ENCODE data around the gene LENEP.

The LENEP gene

DNA sequence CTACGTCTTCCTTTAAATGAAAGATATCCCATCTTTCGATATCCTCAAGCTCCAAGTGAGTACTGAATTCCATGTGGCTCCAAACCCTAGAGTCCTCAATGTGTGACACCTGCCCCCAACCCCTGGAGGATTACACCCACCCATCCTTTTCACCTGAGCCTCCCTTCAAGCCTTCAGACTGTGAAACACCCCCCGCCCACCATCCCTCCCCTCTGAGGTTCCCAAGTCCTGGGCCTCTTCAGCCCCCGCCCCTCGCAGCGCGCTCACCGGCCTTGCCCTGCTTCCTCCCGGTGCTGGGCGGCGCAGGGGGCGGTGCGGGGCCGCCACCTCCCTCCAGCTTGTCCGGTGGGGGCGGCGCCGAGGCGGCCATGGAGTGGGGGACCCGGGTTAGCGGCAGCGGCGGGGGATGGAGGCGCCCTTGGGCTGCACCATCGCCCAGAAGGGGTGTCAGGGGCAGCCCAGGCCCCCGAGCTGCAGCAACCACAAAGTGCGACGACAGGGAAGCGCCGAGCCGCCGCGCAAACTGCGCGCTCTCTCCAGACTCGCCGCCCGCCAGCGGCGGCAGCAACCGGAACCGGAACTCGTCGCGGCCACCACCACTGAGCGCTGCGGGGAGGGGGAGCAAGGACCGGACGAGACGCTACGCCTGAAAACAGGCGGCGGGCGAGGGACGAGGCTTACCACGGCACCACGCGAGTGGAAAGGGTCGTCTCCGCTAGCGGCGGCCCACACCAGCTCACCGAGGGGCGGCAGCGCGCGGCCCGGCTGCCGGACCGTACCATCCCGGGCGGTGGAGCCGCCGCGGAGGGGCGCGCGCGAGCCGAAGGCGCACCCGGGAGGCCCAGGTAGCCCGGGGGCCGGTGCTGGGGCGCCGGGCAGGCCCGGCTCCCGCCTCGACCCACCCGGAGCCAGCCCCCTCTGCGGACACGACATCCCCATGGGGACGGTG lies 31.9 kb upstream of the LENEP start, which contains the start of gene PYGO2:
Gene PYGO2, minus strand, starts transcription at position 576 of the 949 bp plus-strand sequence. Its CDS starts 206 bp downstream, at position 370.
- peak; percentile 83 for DNase-seq

DNA sequence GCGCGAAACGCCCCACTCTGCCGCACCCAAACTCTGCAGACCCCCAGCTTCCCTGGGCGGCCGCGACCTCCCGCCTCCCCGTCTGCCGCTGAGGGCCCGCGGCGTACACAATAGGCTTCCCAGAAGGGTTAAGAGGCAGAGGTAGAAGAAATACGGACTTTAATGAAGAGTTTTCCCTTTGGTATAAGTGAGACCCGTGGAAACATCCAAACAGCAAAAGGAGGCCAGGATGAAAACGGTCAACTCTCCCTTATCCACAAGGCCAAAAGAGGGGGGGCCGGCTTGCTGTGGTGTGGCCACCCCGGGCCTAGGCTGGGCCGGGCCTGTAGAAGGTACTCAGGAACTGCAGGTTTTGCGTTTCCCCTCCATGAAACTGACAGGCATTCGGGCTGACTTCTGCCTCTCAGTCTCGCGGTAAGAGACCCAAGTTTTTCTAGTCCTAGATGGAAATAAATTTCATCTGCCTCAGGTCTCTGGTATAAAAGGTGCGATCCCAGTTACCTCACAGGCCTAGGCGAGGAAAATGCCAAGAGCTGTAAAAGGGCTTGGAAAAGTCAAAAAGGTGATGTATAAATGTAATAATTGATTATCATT lies 31.1 kb upstream of the LENEP start:
- DNase-seq, result peak; percentile 66

DNA sequence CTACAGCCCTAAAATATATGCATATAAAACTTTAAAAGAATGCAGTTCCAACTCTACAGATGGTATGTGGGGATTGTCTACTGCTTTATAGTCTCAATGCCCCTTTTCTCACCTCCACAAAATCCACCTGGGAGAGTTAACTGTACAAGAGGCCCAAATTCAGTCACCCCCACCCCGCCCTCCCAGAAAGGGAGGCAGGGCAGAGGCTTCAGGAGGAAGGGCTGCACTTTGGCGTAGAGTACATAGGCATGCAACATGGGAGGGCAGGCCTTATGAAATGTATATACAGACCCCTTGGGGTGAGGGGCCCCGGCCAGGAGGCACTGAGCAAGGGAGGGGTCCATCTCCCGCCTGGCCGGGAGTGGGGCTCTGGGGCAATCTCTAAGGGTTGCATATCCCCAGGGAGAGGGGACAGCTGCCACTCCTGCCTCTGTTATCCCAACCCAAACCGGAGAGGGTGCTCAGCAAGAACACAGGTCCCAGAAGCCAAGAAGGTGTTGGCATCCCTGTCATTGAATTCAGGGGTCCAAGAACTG lies 30.5 kb upstream of the LENEP start:
- DNase-seq, result no peak

DNA sequence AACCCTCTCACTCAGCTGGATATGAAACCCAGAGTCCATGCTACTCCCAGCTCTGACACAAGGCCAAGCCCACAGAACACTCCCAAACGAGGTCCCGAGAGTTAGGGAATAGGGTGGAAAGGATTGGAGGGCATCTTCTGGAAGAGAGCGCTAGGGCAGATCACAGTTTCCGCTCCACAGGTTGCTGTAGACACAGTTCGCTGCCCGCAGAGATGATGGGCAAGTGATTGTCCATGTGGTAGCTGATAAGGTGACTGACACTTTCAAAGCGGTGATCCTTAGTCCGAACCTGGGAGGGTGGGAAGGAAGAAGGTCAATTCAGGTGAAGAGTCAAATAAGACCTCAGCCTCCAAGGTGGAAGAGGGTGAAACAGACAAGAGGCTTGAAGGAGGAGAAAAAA lies 29.7 kb upstream of the LENEP start:
- DNase-seq, result no peak

DNA sequence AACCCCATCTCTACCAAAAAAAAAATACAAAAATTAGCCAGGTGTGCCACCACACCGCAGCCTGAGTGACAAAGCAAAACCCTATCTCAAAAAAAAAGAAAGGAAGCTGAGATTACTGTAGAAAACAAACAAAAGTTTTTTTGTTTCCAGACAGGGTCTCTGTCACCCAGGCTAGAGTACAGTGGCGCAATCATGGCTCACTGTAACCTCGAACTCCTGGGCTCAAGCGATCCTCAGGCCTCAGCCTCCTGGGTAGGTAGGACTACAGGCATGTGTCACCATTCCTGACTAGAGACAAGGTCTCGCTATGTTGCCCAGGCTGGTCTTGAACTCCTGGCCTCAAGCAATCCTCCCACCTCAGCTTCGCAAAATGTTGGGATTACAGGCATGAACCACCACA lies 29.0 kb upstream of the LENEP start:
- no peak for DNase-seq

DNA sequence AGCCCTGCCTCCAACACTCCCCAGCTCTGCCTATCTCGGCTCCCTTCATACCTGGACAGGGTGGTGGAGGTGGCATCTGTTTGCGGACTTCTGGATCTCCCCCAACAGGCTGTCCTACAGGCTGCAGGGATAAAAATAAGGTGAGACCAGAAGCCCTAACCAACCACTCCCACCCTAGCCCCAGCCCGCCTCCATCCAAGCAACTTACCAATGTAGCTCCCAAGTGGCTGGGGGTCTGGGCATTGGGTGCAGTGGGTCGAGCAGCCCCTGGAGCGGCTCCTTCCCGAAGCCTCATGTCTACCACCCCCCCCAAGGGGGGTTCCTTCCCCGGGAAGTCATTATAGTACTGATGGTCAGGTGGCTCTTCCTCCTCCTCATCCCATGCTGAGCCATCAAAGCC lies 27.3 kb upstream of the LENEP start:
- no peak for DNase-seq

DNA sequence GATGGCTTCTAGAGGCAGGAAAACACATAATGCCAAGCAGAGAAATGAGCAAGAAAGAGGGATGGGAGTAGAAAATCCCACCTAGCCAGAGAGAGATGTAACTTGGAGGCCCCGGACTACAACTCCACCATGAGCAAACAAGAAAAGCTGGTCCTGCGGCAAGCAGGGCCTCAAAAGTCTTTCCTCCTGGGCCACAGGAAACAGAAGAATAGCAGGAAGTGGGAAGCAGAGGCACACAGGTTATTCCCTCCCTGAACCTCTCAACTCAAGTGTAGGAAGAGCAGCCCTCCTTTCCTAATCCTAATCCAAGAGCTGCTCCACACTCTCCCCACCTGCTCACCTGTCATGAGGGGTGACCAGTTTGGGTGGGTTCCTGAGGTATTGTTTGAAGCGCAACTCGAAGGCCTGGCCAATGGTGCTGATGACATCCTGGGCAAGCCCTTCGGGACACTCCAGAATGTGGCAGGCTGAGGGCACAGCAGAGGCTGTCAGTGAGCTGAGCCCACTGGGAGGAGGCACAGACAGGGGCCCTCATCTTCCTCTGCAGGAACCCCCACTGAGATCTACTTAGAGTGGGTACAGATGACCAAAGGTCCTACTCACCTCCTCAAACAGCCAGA lies 25.9 kb upstream of the LENEP start:
- no peak for DNase-seq

DNA sequence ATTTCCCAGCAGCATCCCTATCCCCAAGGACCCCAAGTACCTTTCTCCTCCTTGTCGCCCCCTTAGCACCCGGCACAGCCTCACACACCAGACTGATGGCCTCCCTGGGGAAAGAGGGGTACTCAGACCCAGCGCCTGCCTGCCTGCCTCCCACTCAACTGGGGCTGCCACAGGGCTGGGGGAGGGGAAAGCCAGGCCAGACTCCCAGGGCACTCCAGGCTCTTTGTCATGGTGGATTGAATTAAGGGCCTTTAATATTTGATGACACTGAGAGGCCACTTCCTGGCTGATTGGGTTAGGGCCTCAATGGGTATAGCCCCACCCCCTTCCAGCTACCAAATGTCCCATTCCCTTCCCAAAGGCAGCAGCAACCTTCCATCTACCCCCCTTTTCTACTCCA lies 24.7 kb upstream of the LENEP start:
- no peak for DNase-seq

DNA sequence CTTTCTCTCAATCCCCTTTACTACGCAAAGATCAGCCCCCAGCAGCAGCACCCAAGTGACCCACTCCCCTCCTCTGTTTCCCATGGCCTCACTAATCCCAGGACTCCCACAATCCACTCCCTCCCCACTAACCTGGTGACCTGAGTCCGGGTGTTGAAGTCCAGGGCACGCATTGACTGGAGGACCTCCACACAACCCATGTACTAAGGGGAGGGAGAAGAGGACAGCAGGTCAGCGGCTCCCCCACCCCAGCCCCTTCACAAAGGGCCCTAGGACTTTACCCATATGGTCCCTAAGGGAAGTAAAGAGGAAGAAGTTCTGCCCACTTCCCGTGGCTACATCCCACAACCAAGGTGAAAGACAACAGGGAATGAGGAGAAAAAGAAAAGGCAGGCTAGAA lies 24.1 kb upstream of the LENEP start:
- DNase-seq, result no peak

DNA sequence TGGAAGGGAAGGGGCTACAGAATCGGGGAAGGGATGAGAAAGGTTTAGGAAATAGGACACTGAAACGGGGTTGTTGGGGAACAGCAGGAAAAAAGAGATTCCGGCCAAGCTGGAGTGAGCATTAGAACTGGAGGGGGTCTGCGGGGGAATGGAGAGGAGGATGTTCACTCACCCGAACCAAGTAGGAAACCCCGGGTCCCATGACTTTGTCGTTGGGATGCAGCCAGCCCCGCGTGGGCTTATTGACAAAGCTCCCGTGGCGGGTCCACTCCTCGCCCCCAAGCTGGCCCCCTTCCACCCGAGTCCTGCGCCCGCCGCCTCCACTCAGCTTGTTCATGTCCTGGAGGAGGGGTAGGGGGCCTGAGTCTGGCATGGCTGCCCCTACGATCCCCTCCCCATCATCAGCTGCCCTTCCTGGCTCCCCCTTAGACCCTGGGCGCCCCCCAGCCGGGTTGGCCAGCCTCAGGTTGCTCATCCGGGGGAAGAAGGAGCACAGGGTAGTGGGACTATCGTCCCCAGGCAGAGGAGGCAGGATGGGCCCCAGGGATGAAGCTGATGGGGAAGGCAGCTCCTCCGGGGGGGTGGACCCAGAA lies 23.4 kb upstream of the LENEP start:
- DNase-seq, result no peak

DNA sequence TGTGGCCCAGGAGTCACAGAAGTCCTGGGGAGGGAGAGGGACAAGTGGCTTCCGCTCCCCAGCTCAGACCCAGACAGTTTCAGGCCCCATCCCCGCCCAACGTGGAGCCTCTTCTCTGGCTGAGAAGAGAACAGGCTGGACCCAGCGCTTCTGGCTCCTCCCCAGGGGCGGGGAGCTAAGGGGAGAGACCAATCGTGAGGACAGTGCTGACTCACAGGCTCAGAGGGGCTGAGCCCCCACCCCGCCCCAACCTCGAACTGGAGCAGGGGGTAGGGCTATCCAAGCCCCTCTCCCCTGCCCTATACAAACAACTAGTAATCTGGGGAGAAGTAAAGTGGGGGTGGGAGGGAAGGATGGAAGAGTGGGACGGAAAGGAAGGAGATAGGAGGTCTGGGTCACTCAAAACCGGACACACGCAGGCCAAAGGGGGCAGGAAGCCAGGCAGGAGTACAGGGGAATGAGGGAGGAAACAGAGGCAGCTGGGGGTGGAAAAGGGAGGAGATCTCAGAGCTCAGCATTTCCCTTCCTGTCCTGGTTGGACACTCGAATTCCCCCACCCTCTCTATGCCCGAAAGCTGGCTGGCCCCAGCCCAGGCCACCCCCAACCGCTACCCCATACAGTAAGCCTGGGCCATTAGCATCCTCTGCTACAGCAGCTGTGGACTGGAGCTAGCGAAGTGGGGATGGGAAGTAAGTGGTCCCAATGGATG lies 22.6 kb upstream of the LENEP start, which contains the start of gene SHC1:
Gene SHC1, minus strand, starts transcription at position 117 of the 710 bp plus-strand sequence. CDS start 221 bp downstream, outside the sequence.
- DNase-seq, result peak; percentile 95

DNA sequence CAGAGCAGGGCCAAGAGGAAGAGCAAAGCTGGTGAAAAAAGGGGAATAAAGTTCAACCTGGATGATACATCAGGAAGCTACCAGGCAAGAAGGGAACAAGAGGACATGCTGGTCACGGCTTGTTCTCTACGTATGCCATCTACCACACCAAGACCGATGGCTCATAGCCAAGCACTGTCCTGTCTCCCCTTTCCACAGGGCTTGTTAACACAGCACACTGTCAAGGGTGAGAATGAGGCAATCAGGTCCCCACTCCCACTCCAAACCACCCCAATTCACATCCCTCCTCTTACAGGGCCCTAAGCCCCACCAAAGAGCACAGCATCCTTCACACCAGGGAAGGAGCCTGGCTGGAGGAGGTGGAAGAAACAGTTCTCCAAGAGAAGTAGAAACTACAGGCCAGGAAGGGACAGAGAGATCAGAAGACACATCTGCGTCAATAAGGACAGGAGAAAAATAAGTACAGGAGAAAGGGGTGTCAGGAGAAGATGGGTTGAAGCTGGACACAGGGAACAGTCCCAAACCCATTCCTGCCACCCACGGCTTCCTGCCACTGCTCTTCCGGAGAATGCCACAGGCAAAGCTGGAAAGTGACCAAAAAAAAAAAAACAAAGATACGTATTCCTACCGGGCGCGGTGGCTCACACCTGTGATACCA lies 21.9 kb upstream of the LENEP start:
- DNase-seq, result peak; percentile 43

DNA sequence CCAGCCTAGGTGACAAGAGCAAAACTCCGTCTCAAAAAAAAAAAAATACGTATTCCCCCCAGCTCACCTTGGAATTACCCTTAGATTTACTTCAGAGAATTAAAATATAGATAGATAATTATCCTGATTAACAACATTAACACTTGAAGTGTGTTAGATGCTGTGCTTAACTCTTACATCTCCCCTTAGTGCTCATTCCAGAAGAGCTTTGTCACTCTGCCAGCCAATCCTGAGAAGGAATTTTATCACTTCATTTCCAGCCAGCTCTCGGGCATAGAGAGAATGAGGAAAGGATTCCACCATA lies 21.2 kb upstream of the LENEP start:
- DNase-seq, result peak; percentile 23

DNA sequence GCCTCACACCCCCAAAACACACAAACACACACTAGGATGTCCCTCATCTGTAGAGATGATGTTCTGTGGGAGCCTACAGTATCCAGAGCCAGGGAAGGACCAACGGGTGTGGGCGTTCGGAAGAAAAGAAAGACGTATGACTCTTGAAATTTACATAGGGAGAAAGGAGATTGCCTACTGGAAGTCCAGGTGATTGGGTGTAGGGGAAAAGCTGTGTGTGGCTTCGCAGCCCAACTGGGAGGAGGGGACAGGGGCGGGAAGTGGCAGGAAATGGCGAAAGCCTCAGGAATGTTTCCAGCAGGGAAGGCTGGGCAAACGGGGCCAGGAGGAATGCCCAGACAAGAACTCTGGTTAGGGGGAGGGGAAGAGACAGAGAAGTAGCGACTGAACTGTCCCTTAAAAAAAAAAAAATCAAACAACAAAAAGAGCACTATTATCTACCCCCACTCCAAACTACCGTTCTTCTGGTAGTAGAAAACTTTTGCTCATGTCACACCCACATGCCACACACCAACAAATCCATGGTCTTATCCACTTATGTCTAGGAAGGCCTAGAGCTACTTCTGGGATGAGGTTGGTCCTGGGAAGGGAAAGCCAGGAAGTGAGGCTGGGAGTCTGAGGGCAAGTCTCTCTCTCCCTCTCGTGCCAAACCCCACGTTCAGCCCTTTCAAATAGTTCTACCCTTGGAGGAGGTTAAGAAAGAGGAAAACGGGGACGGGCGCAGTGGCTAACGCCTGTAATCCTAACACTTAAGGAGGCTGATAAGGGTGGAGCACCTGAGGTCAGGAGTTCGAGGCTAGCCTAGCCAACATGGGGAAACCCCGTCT lies 20.7 kb upstream of the LENEP start:
- DNase-seq, result peak; percentile 36

DNA sequence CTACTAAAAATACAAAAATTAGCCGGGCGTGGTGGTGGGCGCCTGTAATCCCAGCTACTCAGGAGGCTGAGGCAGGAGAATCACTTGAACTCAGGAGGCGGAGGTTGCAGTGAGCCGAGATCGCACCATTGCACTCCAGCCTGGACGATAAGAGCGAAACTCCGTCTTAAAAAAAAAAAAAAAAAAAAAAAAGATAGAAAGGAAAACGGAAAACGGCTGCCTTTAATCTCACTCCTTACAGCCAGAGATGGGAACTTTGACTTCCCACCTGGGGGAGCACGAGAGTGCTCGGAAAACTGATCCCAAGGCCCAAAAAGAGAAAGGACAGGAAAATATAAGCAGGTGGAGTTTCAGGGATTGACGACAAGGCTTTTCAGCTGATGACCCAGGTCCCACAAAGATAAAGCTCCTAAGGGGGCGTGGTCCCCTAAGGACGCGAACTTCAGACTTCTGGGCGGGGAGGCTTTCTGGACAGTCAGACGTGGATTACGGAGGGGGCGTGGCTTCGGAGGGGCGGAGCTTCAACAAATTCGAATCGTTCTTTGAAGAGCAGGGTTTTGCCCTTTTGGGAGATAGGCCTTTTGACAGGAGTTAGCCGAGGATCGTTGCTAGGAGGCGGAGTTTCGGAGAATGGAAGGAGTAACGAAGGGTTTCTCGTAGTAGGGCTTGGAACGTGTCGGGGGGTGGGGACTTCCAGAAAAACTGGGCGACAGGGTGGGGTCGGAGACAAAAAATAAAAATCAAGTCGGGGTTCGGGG lies 19.9 kb upstream of the LENEP start:
- DNase-seq, result peak; percentile 100

DNA sequence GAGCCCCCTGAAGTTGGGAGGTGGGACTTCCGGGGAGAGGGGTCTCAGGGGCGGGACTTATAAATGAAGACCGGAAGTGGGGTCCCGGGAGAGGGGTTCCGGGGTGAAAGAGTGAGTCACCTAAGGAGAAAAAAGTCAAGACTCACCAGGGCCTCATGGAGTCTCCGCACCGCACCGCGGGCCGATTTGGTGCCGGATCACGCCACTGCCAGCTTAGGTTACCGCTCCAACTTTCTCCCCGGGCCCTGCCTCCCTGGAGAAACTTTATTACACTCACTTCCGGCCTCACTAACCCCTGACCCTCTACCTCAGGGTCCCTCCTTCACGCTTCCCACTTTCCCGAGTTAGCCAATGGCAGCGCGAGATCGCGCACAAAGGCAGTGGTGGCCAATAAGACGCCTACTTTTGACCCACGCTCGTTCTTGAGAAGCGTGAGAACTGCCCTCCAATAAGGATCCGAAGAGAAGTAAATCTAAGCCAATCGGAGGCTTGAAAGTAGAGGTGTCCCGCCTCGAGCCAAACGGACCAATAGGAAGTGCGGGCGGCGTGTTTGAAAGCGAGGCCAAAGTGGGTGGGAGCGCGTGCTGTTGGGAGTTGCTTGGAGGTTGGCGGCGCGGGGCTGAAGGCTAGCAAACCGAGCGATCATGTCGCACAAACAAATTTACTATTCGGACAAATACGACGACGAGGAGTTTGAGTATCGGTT lies 19.1 kb upstream of the LENEP start, which contains the start of gene CKS1B:
Gene CKS1B, plus strand, starts transcription at position 580 of the 706 bp plus-strand sequence. Its CDS starts 65 bp downstream, at position 645.
- peak; percentile 100 for DNase-seq

DNA sequence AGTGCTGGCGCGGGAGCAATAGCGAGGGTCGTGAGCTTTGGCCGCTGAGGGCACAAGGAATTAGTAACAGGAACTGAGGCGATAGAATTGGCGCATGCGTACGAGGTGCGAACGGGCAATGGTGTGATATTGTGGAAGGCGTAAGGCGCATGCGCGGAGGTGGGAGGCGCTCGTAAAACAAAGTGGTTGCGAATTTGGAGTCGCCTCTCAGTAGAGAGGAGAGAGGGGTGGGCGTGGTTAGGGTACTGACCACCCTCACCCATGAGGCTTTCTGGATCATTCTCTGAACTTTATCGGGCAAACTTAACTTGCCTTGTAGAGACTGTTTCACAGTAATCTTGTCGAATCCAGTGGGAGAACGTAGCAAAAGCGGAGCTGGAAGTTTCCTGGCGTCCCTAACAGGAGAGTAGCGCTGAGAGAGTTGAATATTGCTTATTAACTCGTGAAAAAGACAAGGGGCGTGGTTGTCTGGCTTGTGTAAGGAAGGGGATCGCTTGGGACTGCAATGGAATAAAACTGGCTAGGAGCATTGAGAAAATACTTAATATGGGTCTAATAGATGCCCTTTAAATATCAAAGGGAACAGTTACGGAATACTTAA lies 18.5 kb upstream of the LENEP start:
- DNase-seq, result peak; percentile 99

DNA sequence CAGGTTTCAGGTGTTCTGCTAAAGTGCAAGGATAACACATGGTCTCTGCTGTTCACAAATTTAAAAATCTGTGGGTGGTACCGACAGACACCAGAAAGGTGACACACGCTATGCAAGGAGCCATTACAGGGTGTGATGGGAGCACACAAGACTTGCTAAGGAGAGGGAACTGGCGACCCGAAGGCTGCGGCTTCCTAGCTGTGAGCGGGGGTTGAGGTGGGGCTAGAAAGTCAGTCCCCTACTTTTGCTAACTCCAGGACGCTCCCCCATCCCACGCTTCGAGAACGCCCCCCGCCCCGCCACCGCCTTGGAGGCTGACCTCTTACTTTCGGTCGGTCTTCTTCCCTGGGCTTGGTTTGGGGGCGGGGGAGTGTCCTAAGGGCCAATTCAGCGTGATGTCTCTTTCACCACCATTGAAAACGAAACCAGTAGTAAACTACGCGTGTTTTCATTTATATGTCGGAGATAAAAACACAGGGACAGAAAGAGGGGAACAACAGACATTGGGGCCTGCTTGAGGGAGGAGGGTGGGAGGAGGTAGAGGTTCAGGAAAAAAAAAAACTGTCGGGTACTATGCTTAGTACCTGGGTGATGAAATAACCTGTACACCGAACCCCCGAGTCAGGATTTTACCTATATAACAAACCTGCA lies 17.9 kb upstream of the LENEP start:
- peak; percentile 72 for DNase-seq

Data from hematopoietic multipotent progenitor cell treated with erythropoietin and hydrocortisone succinate and interleukin-3 and kit ligand, for 6 days (in vitro differentiated cells).